ENCODE results near the gene PLCL1.

Gene PLCL1

DNA sequence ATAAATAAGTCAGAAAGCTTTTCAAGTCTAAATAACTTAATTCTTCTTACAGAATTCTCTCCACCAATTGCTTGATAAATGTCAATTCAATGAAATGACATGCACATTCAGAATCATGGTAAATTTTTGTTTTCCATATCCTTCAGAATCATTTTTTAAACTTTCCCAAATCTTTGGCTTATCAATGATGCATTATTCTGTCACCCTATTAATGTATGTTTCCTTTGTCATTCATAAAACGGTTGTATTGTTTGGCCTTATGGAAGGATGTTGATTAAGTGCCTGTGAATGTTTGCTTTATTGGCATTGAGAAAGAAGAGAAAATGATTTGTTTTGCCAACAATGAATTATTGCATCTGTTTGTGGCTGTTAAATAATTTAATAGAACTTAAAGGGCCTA lies 260.9 kb downstream of the PLCL1 start:
- no peak for DNase-seq

DNA sequence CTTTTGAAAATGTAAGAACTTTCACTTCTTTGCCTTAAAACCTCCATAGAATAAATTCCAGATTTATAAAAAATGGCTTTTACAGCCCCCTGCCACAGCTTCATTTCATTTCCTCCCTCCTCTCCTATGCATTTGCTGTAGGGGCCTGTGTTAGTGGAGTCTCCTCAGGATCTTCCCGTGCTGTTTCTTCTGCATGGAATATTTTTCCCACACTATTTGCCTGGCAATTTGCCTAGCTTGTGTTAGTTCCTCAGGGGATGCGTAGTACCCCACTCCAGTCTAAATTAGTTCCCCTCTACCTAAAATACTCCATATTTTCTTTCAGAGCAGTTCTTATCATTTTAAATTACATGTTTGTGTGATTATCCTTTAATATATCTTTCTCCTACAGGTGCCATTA lies 262.2 kb downstream of the PLCL1 start:
- DNase-seq: no peak

DNA sequence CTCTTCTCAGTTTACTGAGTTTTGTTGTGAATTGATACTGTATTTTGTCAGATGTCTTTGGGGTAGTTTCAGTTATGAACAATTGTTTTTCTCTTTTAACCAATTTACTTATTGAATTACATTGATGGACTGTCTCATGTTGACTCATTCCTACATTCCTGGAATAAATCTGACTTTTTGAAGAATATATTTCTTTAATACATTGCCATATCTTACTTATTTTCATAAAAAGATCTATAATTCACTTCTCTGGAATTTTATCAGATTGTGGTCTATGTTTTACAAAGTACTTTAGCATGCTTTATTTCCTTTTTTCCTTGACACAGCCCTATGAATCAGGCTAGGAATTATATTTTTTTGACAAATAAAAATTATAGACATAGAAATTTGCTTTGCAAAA lies 268.3 kb downstream of the PLCL1 start:
- DNase-seq: no peak

DNA sequence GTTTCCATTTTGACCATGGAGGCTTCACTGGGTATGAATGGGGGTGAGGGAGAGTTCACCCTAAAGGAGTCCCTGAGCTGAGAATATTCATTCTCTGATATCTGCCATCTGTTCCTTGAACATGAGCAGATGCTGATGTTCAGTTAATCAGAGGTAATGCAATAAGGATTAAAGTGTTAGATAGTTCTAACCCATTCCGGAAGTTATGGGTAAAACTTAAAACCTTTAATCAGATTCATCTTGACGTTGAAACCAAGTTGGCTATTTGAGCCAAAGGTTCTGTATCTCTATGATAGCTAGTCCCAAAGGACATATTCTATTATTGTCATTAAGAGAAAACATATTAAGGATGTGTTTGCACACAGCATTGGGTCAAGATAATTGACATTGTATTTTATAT lies 268.9 kb downstream of the PLCL1 start:
- no peak for DNase-seq

DNA sequence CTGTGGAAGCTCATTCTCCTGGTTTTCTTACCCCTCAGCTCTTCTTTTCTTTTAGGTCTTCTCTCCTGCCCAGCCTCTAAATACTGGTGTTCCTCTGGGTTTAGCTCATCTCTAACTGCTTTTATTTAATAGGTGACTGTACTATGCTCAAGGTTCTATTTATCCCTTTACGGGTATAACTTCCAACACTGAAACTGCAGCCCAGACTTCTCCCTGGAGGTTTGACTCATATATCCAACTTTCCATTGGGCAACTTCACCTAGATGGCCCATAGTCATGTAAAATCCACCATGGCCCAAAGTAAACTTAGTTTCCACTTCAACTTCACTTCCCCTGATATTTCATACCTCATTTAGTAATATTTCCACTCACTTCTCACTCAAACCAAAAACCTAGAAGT lies 273.1 kb downstream of the PLCL1 start:
- no peak for DNase-seq

DNA sequence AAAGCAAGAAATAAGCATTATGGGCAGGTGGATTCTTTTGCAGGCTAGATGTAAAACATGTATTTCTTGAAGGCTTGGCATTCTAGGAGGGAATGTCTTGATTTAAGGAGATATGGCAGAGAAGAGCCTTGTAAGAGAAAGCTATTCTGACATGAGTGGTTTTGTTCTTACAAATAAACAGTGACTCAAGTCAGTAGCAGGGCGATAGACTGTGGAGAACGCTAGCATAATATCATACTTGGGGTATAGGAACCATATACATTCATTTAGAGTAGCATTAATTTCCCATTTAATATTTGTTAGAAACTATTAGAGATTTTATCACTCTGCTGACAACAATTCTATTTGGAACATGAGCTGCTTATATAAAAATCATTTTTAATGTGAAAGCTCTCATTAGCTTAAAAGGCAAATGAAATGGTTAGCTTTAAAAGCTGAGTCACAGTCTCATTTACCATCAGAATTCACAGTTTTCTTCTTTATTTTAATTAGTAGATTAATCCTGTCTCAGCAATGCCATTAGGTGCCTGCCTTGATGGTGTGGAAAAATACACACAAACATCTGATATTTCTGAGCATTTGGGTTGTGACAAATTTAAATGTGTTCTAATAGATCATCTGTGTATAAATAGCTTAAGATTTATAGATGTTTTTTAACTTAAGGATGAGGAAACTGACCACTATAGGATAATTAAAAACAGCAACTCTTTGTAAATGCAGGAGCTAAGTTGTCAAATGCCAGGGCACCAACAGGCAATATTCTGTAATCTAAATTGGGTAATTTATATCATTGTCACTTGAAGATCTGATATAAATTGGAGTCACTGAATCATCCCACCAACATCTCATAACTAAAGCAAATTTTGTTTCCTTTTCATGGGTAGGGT lies 276.7 kb downstream of the PLCL1 start:
- no peak for DNase-seq

DNA sequence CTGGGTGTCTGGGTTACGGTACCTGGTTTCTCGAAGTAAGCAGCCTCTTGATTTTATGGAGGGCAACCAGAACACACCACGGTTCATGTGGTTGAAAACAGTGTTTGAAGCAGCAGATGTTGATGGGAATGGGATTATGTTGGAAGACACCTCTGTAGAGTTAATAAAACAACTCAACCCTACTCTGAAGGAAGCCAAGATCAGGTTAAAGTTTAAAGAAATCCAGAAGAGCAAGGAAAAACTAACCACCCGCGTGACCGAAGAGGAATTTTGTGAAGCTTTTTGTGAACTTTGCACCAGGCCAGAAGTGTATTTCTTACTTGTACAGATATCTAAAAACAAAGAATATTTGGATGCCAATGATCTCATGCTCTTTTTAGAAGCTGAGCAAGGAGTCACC lies 279.8 kb downstream of the PLCL1 start:
- no peak for DNase-seq

DNA sequence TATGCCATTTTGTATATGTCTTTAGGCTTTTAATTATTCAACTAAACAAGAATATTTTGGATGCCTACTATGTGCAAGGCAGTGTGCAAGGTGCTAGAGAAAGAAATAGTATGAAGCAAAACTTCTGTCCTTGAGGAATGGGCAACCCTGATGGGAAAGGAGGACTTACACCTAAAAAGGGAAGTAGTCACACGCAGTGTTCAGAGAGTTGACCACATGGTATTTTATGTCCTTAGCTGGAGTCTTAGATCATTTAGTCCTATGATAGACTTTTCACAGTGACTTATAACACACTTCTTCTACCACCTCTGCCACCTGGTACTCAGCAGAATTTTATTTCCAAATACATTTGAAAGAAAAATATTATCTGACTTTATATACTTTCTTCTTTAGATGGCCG lies 291.6 kb downstream of the PLCL1 start:
- no peak for DNase-seq

DNA sequence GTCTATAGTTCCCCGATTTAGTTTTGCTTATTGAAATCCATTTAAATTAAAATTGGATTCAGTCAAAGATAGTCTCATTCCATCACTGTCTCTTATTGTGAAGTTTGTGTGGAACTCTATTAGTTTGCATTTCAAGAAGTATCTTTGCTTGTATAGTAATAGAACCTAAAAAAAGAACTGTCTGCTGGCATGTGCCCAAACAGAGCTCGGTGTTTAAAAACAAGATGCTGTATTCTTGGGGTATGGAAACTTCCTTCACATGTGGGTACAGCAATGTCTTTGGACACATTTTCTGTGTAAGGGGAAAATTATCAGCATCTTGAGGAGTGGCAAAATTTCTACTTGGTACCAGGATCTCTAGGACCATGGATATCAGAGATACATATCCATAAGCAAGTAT lies 292.6 kb downstream of the PLCL1 start:
- DNase-seq: no peak

DNA sequence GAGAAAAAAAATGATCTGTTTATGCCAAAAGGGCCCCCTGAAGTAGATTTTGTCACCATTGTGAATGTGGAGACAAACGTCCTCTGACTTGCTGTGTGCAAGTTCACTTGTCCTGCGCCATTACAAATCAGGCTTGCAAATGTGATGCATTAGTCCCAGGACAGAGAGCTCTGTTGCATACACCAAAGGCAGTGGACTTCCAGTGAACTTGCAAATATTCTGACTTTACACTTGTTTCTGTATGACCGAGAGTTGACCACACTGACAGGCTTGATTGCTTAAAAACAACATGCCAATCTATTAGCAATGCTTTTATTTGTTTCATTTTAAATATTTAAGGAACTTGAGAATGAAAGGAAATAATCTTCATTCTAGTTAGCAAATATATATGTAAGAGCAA lies 293.2 kb downstream of the PLCL1 start:
- no peak for DNase-seq

DNA sequence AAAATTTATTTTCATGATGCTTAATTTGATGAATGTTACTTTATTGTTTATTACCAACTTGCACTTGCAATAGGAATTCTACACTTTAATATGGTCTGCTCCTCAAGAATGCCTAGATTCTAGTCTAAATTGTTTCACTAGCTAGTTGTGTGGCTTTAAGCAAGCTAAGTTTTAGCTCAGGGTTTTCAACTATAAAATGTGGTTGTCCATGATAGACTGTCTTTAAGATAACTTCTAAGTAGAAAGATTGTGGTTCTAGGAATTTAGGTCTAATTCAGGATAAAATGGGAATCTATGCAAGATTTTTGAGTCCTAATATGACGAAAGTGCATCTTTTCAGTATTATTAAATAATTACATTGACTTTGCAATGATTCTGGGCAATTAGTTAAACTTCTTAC lies 294.0 kb downstream of the PLCL1 start:
- no peak for DNase-seq

DNA sequence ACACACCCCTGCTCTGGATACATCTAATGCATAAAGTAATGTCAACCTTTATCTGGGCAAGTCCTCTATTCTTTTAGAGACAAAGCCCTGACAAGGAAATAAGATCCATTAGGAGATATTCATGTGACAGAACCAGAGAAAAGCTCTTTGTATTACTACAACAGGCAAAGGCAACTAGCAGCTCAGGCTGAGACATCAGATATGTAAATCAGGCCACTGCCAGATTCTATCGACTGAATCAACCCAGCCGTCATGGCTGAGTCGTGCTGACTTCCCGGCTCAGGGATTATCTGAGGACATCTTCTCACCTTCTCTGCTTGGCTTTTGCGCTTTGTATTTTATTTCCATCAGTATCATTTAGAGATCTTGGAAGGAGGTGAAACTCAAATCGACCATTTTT lies 294.5 kb downstream of the PLCL1 start:
- no peak for DNase-seq

DNA sequence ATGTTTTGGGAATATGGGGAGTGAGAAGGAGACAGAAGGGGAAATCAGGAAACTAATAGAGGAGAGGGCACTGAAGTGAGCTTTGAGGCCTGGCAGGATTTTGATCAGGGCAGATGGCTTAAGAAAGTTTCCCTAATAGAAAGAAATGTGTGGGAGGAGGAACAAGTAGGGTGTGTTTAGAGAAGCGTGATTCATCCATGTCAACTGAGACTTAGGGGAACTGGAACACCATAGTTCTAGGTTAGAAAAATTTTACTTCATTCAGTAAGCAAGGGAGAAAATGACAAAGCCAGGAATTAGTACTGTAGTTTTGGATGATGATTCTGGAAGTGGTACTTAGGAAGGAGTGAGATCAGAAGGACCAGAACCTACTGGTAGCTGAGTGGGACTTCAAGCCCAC lies 296.0 kb downstream of the PLCL1 start:
- no peak for DNase-seq

DNA sequence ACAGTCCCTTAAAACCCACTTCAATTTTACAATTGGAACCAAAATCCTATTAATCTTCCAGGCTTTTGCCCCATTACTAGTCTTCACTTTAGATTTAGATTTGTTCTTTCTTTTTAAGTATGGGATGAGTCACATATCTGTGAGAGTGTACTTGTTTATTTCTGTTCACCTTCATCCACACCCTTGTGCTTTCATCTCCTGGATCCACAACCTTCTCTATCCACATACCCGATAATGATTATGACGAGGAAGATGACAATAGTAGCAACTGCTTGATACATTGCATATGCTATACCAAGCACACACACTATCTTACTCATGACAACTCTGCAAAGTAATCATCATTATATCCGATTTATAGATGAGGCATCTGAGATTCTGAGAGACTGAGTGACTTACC lies 297.3 kb downstream of the PLCL1 start:
- DNase-seq: no peak

DNA sequence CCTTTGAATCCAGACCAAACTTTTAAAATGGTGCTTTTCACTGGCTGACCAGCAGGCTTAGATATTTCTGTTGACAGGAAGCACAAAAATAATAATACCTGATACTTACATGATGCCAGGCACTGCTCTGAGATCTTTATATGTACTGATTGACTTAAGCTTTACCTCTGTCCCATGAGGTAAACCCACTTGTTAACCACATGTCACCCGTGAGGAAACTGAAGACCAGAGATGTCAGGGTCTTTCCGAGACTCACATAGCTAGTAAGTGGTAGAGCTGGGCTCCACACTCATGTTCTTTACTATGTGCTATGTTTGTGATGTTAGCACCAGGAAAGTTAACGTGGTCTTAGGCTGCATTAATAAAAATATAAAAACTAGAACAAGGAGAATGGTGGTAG lies 297.7 kb downstream of the PLCL1 start:
- DNase-seq: no peak

DNA sequence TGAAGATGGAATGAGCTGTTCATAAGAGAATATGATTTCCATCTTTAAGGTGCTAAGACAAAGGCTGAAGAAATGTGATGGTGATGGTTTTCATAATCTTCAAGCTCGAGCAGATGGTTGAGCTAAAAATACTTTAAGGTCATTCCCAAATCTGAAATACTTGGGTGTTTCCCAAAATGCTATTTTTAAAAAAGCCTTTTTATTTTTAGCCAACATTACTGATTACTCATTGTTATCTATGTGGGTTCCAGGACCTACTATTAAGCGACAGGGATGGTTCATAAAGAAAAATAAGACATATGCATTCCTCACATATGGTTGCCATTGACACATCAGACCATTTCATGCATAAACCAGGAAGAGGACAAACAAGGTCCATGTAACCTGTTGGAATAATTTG lies 298.5 kb downstream of the PLCL1 start:
- DNase-seq: no peak

DNA sequence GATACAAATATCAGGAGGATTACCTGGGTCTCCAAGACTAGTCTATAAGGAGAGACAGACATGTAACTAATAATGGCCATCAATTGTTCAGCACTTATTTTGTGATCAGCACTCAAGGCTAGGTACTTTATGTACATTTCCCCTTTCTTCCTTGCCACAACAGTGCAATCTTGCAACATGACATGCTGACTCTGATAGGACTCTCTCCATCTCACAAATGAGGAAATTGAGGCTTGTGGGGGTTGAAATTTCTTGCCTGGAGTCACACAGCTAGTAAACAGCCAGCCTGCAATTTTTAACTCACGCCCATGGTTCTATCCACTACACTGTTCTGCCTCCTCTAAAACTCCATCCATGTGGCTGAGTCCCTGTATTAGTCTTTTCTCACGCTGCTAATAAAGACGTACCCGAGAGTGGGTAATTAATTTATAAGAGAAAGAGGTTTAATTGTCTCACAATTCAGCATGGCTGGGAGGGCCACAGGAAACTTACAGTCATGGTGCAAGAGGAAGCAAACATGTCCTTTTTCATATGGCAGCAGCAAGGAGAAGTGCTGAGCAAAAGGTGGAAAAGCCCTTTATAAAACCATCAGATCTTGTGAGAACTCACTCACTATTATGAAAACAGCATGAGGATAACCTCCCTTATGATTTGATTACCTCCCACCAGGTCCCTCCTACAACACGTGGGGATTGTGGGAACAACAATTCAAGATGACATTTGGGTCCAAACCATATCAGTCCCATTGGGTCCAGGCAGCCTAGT lies 302.4 kb downstream of the PLCL1 start:
- DNase-seq: no peak

DNA sequence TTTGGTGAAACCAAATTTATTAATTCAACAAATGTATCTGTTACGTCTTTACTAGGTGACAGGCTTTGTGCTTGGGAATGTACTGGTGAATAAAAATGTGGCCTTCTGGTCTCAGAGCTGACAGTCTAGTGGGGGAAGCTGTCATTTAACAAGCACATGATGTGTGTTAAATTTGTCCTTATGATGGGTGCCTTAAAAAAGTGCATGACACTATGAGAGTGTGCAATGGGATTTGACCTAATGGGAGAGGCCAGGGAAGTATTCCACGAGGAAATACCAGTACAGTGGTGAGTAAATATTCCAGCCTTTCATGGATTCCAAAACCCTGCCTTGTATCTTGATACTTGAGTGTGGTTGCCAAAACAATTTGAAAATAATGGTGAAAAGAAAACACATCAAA lies 308.9 kb downstream of the PLCL1 start:
- DNase-seq: no peak

DNA sequence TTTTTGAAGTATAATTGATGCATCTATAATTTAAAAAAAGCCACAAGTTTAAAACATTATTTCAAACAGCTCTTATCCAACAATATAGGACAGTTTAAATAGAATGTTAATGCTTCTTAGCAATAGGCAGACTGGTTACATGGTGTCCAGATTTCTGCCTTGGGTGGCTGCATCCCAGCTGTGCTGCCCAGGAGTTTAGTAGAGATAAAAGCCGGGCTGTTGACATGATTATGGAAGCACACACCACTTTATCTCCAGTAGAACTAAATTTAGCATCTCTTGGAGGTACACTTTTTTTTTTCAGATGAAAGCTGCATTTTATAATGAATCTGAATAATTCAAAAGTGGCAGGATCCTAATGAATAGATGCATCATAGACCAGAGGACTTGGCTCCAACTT lies 309.7 kb downstream of the PLCL1 start:
- no peak for DNase-seq

DNA sequence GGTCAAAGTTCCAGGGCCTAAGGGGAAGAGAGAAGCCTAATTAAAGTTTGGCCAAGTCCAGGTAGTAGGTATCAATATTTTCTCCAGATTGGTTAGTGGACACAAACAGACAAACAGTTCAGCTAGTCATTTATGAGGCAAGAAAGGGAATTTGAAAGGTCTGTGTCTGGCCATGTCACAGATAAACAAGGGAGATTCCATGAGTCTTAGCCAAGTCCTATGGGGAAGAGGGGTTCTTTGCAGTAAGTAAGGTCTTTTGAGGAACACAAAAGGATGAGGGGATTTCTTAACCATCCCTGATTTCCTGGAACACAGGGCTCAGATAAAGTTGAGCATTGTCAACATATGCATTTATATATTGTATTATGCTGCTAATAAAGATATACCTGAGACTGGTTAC lies 310.8 kb downstream of the PLCL1 start:
- DNase-seq: no peak

DNA sequence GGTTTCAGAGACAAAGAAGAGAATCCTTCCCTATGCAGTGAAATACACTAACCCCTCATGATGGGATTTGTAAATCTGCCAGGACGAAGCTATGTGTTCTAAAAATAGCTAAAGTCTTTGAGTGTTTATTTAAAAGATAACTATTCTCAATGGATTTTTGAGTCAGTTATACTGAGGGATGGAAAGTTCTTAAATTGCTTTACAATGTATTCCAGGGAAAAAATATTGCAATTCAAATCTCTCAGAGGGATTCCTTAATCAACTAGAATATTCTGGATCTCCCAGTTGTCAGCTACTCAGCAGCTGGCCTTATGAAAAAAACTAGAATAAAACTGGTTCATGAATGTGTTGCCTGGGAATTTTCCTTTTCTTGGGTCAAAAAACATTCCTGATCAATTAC lies 312.4 kb downstream of the PLCL1 start:
- DNase-seq: no peak

DNA sequence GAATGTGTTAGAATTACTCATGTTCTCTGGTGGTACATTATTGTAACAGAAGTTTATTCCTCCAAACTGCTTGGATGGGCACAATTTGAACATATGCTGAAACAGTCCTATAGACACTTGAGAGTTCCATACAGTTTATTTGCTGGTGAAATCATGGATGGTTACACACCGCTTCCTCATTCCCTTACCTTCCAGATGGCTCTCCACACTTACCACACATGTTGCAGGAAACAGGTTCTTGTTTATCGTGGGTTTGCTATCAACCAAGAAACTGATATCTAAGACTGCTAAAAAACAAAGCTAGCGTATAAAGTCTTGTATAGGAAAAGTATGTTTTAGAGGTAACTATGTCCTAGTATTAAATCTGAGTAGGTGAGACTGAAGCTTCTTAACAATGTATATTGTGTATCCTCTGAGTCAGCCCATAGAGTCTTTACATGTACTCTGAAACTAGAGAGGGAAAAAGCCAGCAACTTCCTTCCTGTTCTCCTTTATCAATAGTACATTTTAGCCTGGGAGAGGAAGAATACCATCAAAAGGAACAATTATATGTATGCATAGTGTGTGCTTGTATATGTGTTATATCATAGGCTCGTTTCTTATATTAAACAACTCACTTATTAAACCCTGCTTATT lies 313.1 kb downstream of the PLCL1 start:
- DNase-seq: no peak

DNA sequence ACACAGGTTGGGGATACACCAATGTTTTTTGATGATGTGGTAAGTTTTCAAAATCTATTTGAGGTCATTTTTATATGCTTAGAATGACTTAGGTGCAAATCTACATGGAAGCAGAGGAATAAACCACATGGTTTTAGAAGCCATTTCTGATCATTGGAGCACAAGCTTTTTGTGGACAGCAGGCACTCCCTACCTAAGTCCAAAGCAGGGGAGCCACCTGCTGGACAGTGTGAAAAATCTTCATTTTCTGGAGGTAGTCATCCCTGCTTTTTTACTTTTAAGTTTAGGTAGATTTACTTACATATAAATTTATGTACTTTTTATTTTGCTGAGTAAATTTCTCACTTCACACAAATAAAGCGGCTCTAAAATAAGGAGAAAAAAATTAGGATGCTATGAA lies 323.2 kb downstream of the PLCL1 start:
- DNase-seq: peak; percentile 4 to 56 (median 36)

DNA sequence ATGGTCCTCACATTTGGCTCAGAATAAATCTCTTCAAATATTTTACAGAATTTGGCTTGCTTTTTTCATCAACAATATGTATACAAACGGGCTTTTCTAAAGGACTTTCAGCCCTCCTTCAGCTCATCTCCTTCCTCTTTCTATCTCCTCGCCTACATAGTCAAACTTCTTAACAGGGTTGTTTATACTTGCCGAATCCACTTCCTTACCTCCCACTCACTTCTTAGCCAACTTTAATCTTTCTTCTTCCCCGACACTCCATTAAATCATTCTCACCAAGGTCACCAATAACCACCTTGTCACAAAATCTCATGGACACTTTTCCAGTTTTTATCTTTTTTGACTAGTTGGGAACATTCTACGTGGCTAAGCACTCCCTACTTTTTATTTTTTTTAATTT lies 325.2 kb downstream of the PLCL1 start:
- no peak for DNase-seq

Data from stimulated activated naive CD4-positive, alpha-beta T cell (primary cell).